Gastroesophageal sphincter (tissue), 4 donors: ENCODE measurements around the gene RIGI. TPM values are rescaled to one million over a fixed set of nuclear protein-coding genes. Genes with fewer than 3 reads are reported as not detected.

Experiments
- ATAC-seq: fragments of 150-250 bp; one replicate; pipeline ENCODE4 v1.9.1; 2016; ENCODE audit warnings: mild to moderate bottlenecking, moderate library complexity
- H3K27ac ChIP-seq, 4 donors: fragments of 200-600 bp; sonication (generic) in 3 of 4; 1 replicate in 3 of 4; 2 replicates in 1 of 4; pipeline ENCODE4 v1.5.1; 2016 to 2019
- H3K27me3 ChIP-seq: fragments of 200-600 bp; sonication (generic); one replicate; pipeline ENCODE4 v1.5.1; 2019
- H3K36me3 ChIP-seq, 2 donors: fragments of 200-600 bp; sonication (generic); one replicate each; pipeline ENCODE4 v1.5.1; 2019; ENCODE audit warnings: control low read depth in 1 of 2
- H3K4me1 ChIP-seq, 3 donors: fragments of 200-600 bp; sonication (generic); 1 replicate in 2 of 3; 2 replicates in 1 of 3; pipeline ENCODE4 v1.5.1; 2016 to 2019; ENCODE audit warnings: control low read depth in 2 of 3
- H3K4me3 ChIP-seq, 2 donors: fragments of 200-600 bp; sonication (generic); one replicate each; pipeline ENCODE4 v1.5.1; 2019; ENCODE audit warnings: mild to moderate bottlenecking in 1 of 2, moderate library complexity in 1 of 2
- H3K9me3 ChIP-seq, 3 donors: fragments of 200-600 bp; sonication (generic); one replicate each; pipeline ENCODE4 v1.5.1; 2017 to 2019; ENCODE audit warnings: control low read depth in 2 of 3
- CTCF ChIP-seq, 4 experiments: fragments of 200-600 bp in 2 of 4; fragments of 450-650 bp in 2 of 4; sonication (generic) in 1 of 4; IDR thresholded peaks; one replicate each; pipeline ENCODE4 v1.5.1; 2017 to 2019; ENCODE audit warnings: antibody characterized with exemption in 4 of 4, mild to moderate bottlenecking in 2 of 4, moderate library complexity in 2 of 4
- EP300 ChIP-seq: sonication (generic); formaldehyde crosslinking; IDR thresholded peaks from one replicate; pipeline ENCODE4 v1.6.1; 2017; ENCODE audit warnings: antibody characterized with exemption, mild to moderate bottlenecking
- POLR2A ChIP-seq, 2 donors: fragments of 450-650 bp; IDR thresholded peaks; one replicate each; pipeline ENCODE4 v1.6.1; 2017; ENCODE audit warnings: antibody characterized with exemption in 2 of 2, mild to moderate bottlenecking in 2 of 2, moderate library complexity in 1 of 2
- POLR2AphosphoS5 ChIP-seq: sonication (generic); formaldehyde crosslinking; IDR thresholded peaks from one replicate; pipeline ENCODE4 v1.6.1; 2017; ENCODE audit warnings: antibody characterized with exemption
- WGBS, 2 donors: methylation state at CpG; one replicate each; pipeline ENCODE4 v1.1.5; 2018; ENCODE audit warnings: low coverage in 1 of 2; 5-methylcytosine and 5-hydroxymethylcytosine counted together
- total RNA-seq, 4 donors: library from RNA; depleted of rRNA; stranded (reverse); fragments of >200 nt; gene quantifications; one replicate each; pipeline ENCODE4 v1.1.0, GENCODE V29; 2016

Gene RIGI
- total RNA-seq, 4 donors from 2014 or later, result 6.8 to 14.3 (median 8.3) TPM

GRCh38 chr9:32508728-32509127 is 17.3 kb downstream of the RIGI start:
- H3K4me3 ChIP-seq, result no peak overlapping the region
- H3K9me3 ChIP-seq, result no peaks in the 10 kb centered on the region
- no peaks in the 10 kb centered on the region for H3K27me3 ChIP-seq
- no CpG with 5 or more reads among the region's 1 CpG for WGBS, 2 donors
- TF ChIP-seq CTCF (IDR thresholded peaks at IDR 0.05) (no peak), POLR2A (IDR thresholded peaks at IDR 0.05) (no peak), EP300 (no peak), POLR2AphosphoS5 (no peak)
- no peaks in the 10 kb centered on the region for H3K36me3 ChIP-seq
- H3K4me1 ChIP-seq, result no peaks in the 10 kb centered on the region
- no peak overlapping the region for H3K27ac ChIP-seq
- no peak for ATAC-seq

GRCh38 chr9:32503008-32503407 is 23.0 kb downstream of the RIGI start:
- Histone ChIP-seq H3K27ac (no peak overlapping the region), H3K4me3 (no peak overlapping the region), H3K27me3 (no peaks in the 10 kb centered on the region), H3K36me3 (peaks cover 0 to 37% of the 10 kb centered on the region in 2 donors), H3K9me3 (no peaks in the 10 kb centered on the region), H3K4me1 (no peaks in the 10 kb centered on the region)
- 88 to 89% methylated on average over 2 to 3 of the region's 3 CpGs for WGBS, 2 donors
- ATAC-seq, result no peak
- TF ChIP-seq EP300 (no peak), POLR2AphosphoS5 (no peak), POLR2A (IDR thresholded peaks at IDR 0.05) (no peak), CTCF (IDR thresholded peaks at IDR 0.05) (no peak)

- Histone ChIP-seq H3K4me3 (no peak overlapping the region), H3K27me3 (no peaks in the 10 kb centered on the region), H3K36me3 (peaks cover 0 to 43% of the 10 kb centered on the region in 2 donors), H3K9me3 (no peaks in the 10 kb centered on the region), H3K4me1 (no peaks in the 10 kb centered on the region), H3K27ac (no peak overlapping the region)
- no peak for ATAC-seq
- WGBS, 2 donors, result 78 to 79% methylated on average over 3 to 4 of the region's 4 CpGs
- no peak for TF ChIP-seq POLR2AphosphoS5
- no peak for TF ChIP-seq POLR2A (IDR thresholded peaks at IDR 0.05)
- no peak for TF ChIP-seq EP300
- TF ChIP-seq CTCF (IDR thresholded peaks at IDR 0.05), result no peak
These were observed 23.5 kb downstream of the RIGI start for GRCh38 chr9:32502464-32502863.

- Histone ChIP-seq H3K27ac (no peak overlapping the region), H3K9me3 (no peaks in the 10 kb centered on the region), H3K27me3 (no peaks in the 10 kb centered on the region), H3K36me3 (peaks cover 0 to 49% of the 10 kb centered on the region in 2 donors), H3K4me1 (no peaks in the 10 kb centered on the region), H3K4me3 (no peak overlapping the region)
- no peak for ATAC-seq
- 80 to 83% methylated on average over 1 of the region's 1 CpG for WGBS, 2 donors
- no peak for TF ChIP-seq POLR2AphosphoS5
- TF ChIP-seq EP300, result no peak
- no peak for TF ChIP-seq CTCF (IDR thresholded peaks at IDR 0.05)
- TF ChIP-seq POLR2A (IDR thresholded peaks at IDR 0.05), result no peak
These were observed 24.1 kb downstream of the RIGI start for GRCh38 chr9:32501868-32502267.

- no peak overlapping the region for H3K4me3 ChIP-seq
- no peaks in the 10 kb centered on the region for H3K27me3 ChIP-seq
- no peak overlapping the region for H3K27ac ChIP-seq
- H3K36me3 ChIP-seq, result peaks cover 0 to 58% of the 10 kb centered on the region in 2 donors
- WGBS, 2 donors, result 76 to 86% methylated on average over 1 to 2 of the region's 2 CpGs
- H3K9me3 ChIP-seq, result no peaks in the 10 kb centered on the region
- no peak for ATAC-seq
- TF ChIP-seq POLR2AphosphoS5 (no peak), EP300 (no peak), POLR2A (IDR thresholded peaks at IDR 0.05) (no peak), CTCF (IDR thresholded peaks at IDR 0.05) (no peak)
- no peaks in the 10 kb centered on the region for H3K4me1 ChIP-seq
These were observed 25.2 kb downstream of the RIGI start for GRCh38 chr9:32500768-32501167.
